Adrenal gland (tissue), 5 donors: ENCODE data around the gene TSC22D4.

Experiments
- POLR2A ChIP-seq, 2 donors: fragments of 450-650 bp; IDR thresholded peaks; one replicate each; pipeline ENCODE4 v1.6.1; 2017; ENCODE audit warnings: antibody characterized with exemption in 2 of 2, mild to moderate bottlenecking in 2 of 2, moderate library complexity in 1 of 2
- TF ChIP-seq, protein P1 (sequence below), 6 experiments: fragments of 450-650 bp in 4 of 6; fragments of 200-600 bp in 2 of 6; sonication (generic) in 1 of 6; IDR thresholded peaks; 1 replicate in 5 of 6; 2 replicates in 1 of 6; pipeline versions ENCODE4 v1.5.1 to v1.8.0; 2016 to 2021; ENCODE audit warnings: antibody characterized with exemption in 6 of 6, mild to moderate bottlenecking in 2 of 6, moderate library complexity in 1 of 6
- donor health status: DM: no; HTN: no; CAD: no.

DNA sequence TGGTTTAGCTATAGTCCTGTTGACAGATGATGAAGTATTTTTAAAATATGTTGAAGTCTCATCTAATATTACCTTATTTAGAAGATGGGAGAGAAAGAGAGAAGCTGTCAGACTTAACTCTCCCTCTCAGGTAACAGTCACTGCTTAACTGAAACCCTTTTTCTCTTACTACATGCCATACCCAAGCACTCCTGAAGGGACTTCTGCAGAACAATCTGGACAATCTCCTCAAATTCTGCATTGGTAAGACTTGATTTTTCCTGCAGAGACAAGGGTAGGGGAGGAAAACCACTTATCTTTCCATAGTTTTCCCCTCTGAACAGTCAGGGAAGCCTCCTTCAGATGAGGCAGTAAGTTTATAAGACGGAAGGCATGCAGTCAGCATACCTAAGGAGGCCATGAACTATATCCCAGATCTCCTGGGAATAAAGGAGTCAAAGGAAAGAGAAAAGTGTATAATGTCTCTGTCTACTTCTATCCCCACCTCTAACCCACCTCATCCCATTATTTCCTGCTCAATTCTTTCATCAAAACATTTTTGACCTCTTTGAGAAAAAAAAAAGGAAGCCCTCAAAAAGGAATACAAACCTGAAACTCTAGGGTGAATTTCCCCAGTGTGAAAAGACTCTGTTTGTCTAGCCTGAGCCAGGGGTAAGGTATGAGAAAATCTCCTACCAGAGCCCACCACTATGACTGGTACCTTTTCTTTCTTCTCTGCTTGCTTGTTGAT lies 59.9 kb downstream of the TSC22D4 start:
- TF ChIP-seq, protein P1, sequence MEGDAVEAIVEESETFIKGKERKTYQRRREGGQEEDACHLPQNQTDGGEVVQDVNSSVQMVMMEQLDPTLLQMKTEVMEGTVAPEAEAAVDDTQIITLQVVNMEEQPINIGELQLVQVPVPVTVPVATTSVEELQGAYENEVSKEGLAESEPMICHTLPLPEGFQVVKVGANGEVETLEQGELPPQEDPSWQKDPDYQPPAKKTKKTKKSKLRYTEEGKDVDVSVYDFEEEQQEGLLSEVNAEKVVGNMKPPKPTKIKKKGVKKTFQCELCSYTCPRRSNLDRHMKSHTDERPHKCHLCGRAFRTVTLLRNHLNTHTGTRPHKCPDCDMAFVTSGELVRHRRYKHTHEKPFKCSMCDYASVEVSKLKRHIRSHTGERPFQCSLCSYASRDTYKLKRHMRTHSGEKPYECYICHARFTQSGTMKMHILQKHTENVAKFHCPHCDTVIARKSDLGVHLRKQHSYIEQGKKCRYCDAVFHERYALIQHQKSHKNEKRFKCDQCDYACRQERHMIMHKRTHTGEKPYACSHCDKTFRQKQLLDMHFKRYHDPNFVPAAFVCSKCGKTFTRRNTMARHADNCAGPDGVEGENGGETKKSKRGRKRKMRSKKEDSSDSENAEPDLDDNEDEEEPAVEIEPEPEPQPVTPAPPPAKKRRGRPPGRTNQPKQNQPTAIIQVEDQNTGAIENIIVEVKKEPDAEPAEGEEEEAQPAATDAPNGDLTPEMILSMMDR (IDR thresholded peaks at IDR 0.05): no peak
- TF ChIP-seq POLR2A (IDR thresholded peaks at IDR 0.05): no peak
